ENCODE results near the gene TMEM62.

Gene TMEM62

GRCh38 chr15:43133430-43134156 lies at the start of gene TMEM62:
Gene TMEM62, plus strand, starts transcription at chr15:43133586. Its CDS starts 217 bp downstream, at chr15:43133803.
- peak in 54 of 56 donors; percentile 14 to 82 (median 57) for DNase-seq

GRCh38 chr15:43085921-43086320 lies 47.5 kb upstream of the TMEM62 start:
- DNase-seq: no peak

- no peak for DNase-seq
Observed at GRCh38 chr15:43086551-43086950, 46.8 kb upstream of the TMEM62 start.

- DNase-seq: no peak
Observed at GRCh38 chr15:43091859-43092258, 41.5 kb upstream of the TMEM62 start.

- DNase-seq: no peak
Observed at GRCh38 chr15:43093026-43093425, 40.4 kb upstream of the TMEM62 start.

- no peak for DNase-seq
Observed at GRCh38 chr15:43094416-43095030, 38.9 kb upstream of the TMEM62 start.

- DNase-seq: no peak
Observed at GRCh38 chr15:43095243-43095642, 38.1 kb upstream of the TMEM62 start.

GRCh38 chr15:43095708-43096347 lies 37.6 kb upstream of the TMEM62 start:
- DNase-seq: no peak

- no peak for DNase-seq
Observed at GRCh38 chr15:43096411-43096810, 37.0 kb upstream of the TMEM62 start.

- no peak for DNase-seq
Observed at GRCh38 chr15:43099105-43099845, 34.1 kb upstream of the TMEM62 start.

- no peak for DNase-seq
Observed at GRCh38 chr15:43100971-43101370, 32.4 kb upstream of the TMEM62 start.

GRCh38 chr15:43102187-43102586 lies 31.2 kb upstream of the TMEM62 start:
- no peak for DNase-seq

GRCh38 chr15:43103907-43104306 lies 29.5 kb upstream of the TMEM62 start:
- DNase-seq: no peak

- DNase-seq: no peak
Observed at GRCh38 chr15:43104426-43104825, 29.0 kb upstream of the TMEM62 start.

- DNase-seq: peak in 27 of 56 donors; percentile 6 to 58 (median 32)
Observed at GRCh38 chr15:43105077-43105736, 28.2 kb upstream of the TMEM62 start.

- DNase-seq: peak; percentile 39 to 94 (median 83)
Observed at GRCh38 chr15:43105778-43106485, 27.5 kb upstream of the TMEM62 start, which contains the start of gene UBR1. Gene UBR1, minus strand, starts transcription at chr15:43106038. Its CDS starts 16 bp downstream, at chr15:43106022.

GRCh38 chr15:43106486-43106829 lies 26.9 kb upstream of the TMEM62 start:
- no peak for DNase-seq

- no peak for DNase-seq
Observed at GRCh38 chr15:43107751-43108150, 25.6 kb upstream of the TMEM62 start.

- no peak for DNase-seq
Observed at GRCh38 chr15:43111354-43111753, 22.0 kb upstream of the TMEM62 start.

- no peak for DNase-seq
Observed at GRCh38 chr15:43118286-43118685, 15.1 kb upstream of the TMEM62 start.

- DNase-seq: no peak
Observed at GRCh38 chr15:43118829-43119228, 14.6 kb upstream of the TMEM62 start.
